Caco-2 (cell line): ENCODE results near the gene PCK1. TPM values are rescaled to one million over a fixed set of nuclear protein-coding genes. Genes with fewer than 3 reads are reported as not detected.

ENCODE experiments used
- BruUV-seq: library from RNA; stranded (reverse); fragments of 400-500 nt; replicated peaks from 2 replicates; lab custom pipeline; 2021; lab: Mats Ljungman, UMichigan
- CTCF ChIA-PET: fragments of 300-600 bp; sonication (Branson Sonifier 250); formaldehyde crosslinking; loops from one replicate; lab custom pipeline; 2022; ENCODE audit warnings: antibody characterized with exemption; lab: Charles Lee
- POLR2A ChIA-PET: fragments of 300-600 bp; sonication (Branson Sonifier 250); formaldehyde crosslinking; loops from one replicate; lab custom pipeline; 2022; ENCODE audit warnings: antibody characterized with exemption; lab: Charles Lee
- DNase-seq, 2 experiments: peaks; one replicate each; pipeline versions ENCODE4 v3.0.0 to v3.0.0-alpha.2; 2020 to 2022
- H3K27me3 ChIP-seq: replicated peaks from 2 replicates; pipeline ENCODE4 v1.6.0; 2011; ENCODE audit warnings: low read length; ENCODE audit not compliant: control insufficient read depth, insufficient read depth
- H3K36me3 ChIP-seq: 2 replicates; pipeline ENCODE4 v1.5.1; 2011; ENCODE audit warnings: low read length; ENCODE audit not compliant: control insufficient read depth, insufficient read depth
- H3K4me1 ChIP-seq: fragments of 250-450 bp; sonication (Bioruptor Pico); 2 replicates; pipeline ENCODE4 v1.5.1; 2020; ENCODE audit warnings: mild to moderate bottlenecking
- H3K4me3 ChIP-seq: 2 replicates; pipeline ENCODE4 v1.5.1; 2011; ENCODE audit warnings: low read depth, mild to moderate bottlenecking, control low read depth, low read length
- H3K9me3 ChIP-seq: fragments of 250-450 bp; sonication (Bioruptor Pico); 2 replicates; pipeline ENCODE4 v1.5.1; 2020; ENCODE audit warnings: mild to moderate bottlenecking, moderate library complexity
- H3K27ac Mint-ChIP-seq: one replicate; pipeline ENCODE4 v1.8.0; 2022; ENCODE audit warnings: mixed read lengths; ENCODE audit not compliant: unreplicated experiment
- H3K27me3 Mint-ChIP-seq: one replicate; pipeline ENCODE4 v1.8.0; 2022; ENCODE audit warnings: mixed read lengths; ENCODE audit not compliant: insufficient read depth, unreplicated experiment
- H3K36me3 Mint-ChIP-seq: one replicate; pipeline ENCODE4 v1.8.0; 2022; ENCODE audit warnings: mild to moderate bottlenecking, mixed read lengths; ENCODE audit not compliant: insufficient read depth, unreplicated experiment
- H3K4me1 Mint-ChIP-seq: one replicate; pipeline ENCODE4 v1.8.0; 2022; ENCODE audit warnings: low read depth, mixed read lengths; ENCODE audit not compliant: unreplicated experiment
- H3K4me3 Mint-ChIP-seq: one replicate; pipeline ENCODE4 v1.8.0; 2022; ENCODE audit warnings: mild to moderate bottlenecking, moderate library complexity, mixed read lengths; ENCODE audit not compliant: unreplicated experiment
- H3K9me3 Mint-ChIP-seq: one replicate; pipeline ENCODE4 v1.8.0; 2022; ENCODE audit warnings: mixed read lengths; ENCODE audit not compliant: unreplicated experiment
- CTCF ChIP-seq, 2 experiments: fragments of 200-600 bp in 1 of 2; IDR thresholded peaks; 1 replicate in 1 of 2; 2 replicates in 1 of 2; pipeline versions ENCODE4 v1.5.1 to v1.8.0; 2011 to 2022; ENCODE audit warnings: antibody characterized with exemption in 1 of 2, control low read depth in 1 of 2, inconsistent platforms in 1 of 2, low read depth in 1 of 2, low read length in 1 of 2, mild to moderate bottlenecking in 1 of 2, moderate library complexity in 1 of 2; ENCODE audit not compliant: insufficient read depth in 1 of 2, severe bottlenecking in 1 of 2, unreplicated experiment in 1 of 2
- intact Hi-C: fragments of 100-400 bp; cut with micrococcal nuclease; formaldehyde crosslinking; loops from one replicate; pipeline ENCODE4 v1.10.0; 2022; ENCODE audit not compliant: unreplicated experiment
- total RNA-seq: library from RNA; stranded (reverse); gene quantifications from 2 replicates; pipeline ENCODE4 v1.2.3, GENCODE V29; 2022

Gene PCK1
- total RNA-seq, 1 experiment from 2014 or later: not detected

GRCh38 chr20:57592263-57593092, 31.6 kb downstream of the PCK1 start:
- peaks cover 11% of the 10 kb centered on the region for H3K4me1 ChIP-seq
- H3K9me3 Mint-ChIP-seq: no peaks in the 10 kb centered on the region
- no peak overlapping the region for H3K27ac Mint-ChIP-seq
- peaks cover 6% of the 10 kb centered on the region for H3K9me3 ChIP-seq
- H3K27me3 ChIP-seq: no peaks in the 10 kb centered on the region
- CTCF ChIA-PET: interaction anchor here (0.8 to 1.3 kb wide), 4 partner anchors 10 to 618 kb away, joined by 3 to 5 read pairs (median 4); no protein-coding TSS in a partner anchor
- no peak overlapping the region for H3K4me3 ChIP-seq
- intact Hi-C loops: loop anchor here (10.0 kb wide), 1 partner anchor 208 kb away; no protein-coding TSS in a partner anchor
- TF ChIP-seq CTCF (IDR thresholded peaks at IDR 0.05; ENCODE audit: insufficient read depth in 1 of 2, low read depth in 1 of 2, low read length in 1 of 2, severe bottlenecking in 1 of 2, unreplicated experiment in 1 of 2): no peak
- H3K4me3 Mint-ChIP-seq: no peak overlapping the region
- no peak for DNase-seq
- POLR2A ChIA-PET: no interaction called here
- no peaks in the 10 kb centered on the region for H3K4me1 Mint-ChIP-seq
- no TSS peak for BruUV-seq
- peaks cover 3% of the 10 kb centered on the region for H3K27me3 Mint-ChIP-seq
- H3K36me3 Mint-ChIP-seq: no peaks in the 10 kb centered on the region
- no peaks in the 10 kb centered on the region for H3K36me3 ChIP-seq

- intact Hi-C loops: loop anchor here (10.0 kb wide), 1 partner anchor 209 kb away; no protein-coding TSS in a partner anchor
- no peak for TF ChIP-seq CTCF (IDR thresholded peaks at IDR 0.05; ENCODE audit: insufficient read depth in 1 of 2, low read depth in 1 of 2, low read length in 1 of 2, severe bottlenecking in 1 of 2, unreplicated experiment in 1 of 2)
- DNase-seq: no peak
- no peak overlapping the region for H3K4me3 Mint-ChIP-seq
- H3K4me1 ChIP-seq: peaks cover 11% of the 10 kb centered on the region
- no peaks in the 10 kb centered on the region for H3K9me3 ChIP-seq
- no peak overlapping the region for H3K27ac Mint-ChIP-seq
- ChIA-PET CTCF (interaction anchor here (0.8 to 1.3 kb wide), 3 partner anchors 9 to 617 kb away, joined by 3 to 5 read pairs (median 4); no protein-coding TSS in a partner anchor), POLR2A (no interaction called here)
- no peak overlapping the region for H3K4me3 ChIP-seq
- no peaks in the 10 kb centered on the region for H3K36me3 ChIP-seq
- H3K27me3 ChIP-seq: no peaks in the 10 kb centered on the region
- H3K4me1 Mint-ChIP-seq: no peaks in the 10 kb centered on the region
- no peaks in the 10 kb centered on the region for H3K36me3 Mint-ChIP-seq
- no TSS peak for BruUV-seq
- H3K9me3 Mint-ChIP-seq: no peaks in the 10 kb centered on the region
- peaks cover 6% of the 10 kb centered on the region for H3K27me3 Mint-ChIP-seq
These were observed 32.4 kb downstream of the PCK1 start for GRCh38 chr20:57593134-57593886.
